Measurements from ENCODE around the gene IL1RAPL2.
"Not testable (repeated sequence)": the region's sequence is repeated elsewhere in the genome, so short reads cannot be mapped to it uniquely, and the experiment has no call there.

DNA sequence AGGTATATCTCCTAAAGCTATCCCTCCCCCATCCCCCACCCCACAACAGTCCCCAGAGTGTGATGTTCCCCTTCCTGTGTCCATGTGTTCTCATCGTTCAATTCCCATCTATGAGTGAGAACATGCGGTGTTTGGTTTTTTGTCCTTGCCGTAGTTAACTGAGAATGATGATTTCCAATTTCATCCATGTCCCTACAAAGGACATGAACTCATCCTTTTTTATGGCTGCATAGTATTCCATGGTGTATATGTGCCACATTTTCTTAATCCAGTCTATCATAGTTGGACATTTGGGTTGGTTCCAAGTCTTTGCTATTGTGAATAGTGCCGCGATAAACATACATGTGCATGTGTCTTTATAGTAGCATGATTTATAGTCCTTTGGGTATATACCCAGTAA lies 348.7 kb downstream of the IL1RAPL2 start:
- TF ChIP-seq, protein P1, sequence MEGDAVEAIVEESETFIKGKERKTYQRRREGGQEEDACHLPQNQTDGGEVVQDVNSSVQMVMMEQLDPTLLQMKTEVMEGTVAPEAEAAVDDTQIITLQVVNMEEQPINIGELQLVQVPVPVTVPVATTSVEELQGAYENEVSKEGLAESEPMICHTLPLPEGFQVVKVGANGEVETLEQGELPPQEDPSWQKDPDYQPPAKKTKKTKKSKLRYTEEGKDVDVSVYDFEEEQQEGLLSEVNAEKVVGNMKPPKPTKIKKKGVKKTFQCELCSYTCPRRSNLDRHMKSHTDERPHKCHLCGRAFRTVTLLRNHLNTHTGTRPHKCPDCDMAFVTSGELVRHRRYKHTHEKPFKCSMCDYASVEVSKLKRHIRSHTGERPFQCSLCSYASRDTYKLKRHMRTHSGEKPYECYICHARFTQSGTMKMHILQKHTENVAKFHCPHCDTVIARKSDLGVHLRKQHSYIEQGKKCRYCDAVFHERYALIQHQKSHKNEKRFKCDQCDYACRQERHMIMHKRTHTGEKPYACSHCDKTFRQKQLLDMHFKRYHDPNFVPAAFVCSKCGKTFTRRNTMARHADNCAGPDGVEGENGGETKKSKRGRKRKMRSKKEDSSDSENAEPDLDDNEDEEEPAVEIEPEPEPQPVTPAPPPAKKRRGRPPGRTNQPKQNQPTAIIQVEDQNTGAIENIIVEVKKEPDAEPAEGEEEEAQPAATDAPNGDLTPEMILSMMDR (IDR thresholded peaks at IDR 0.05), result not testable (repeated sequence)
- TF ChIP-seq POLR2AphosphoS5 (IDR thresholded peaks at IDR 0.05); POLR2A (IDR thresholded peaks at IDR 0.05); EP300 (IDR thresholded peaks at IDR 0.05; ENCODE audit: low read depth): not testable (repeated sequence)

Data from transverse colon (tissue), 4 donors.